PC-9 (cell line): ENCODE results near the gene CDH26.

Experiments
- EZH2 ChIP-seq: fragments of 200-600 bp; sonication (generic); IDR thresholded peaks from 2 replicates; pipeline ENCODE4 v1.8.0; 2017; ENCODE audit warnings: antibody characterized with exemption, low read depth
- TF ChIP-seq, protein P1 (sequence below): fragments of 200-600 bp; sonication (generic); conservative IDR thresholded peaks from 2 replicates; pipeline ENCODE4 v1.6.1; 2017; ENCODE audit warnings: mixed run types, antibody characterized with exemption, mild to moderate bottlenecking, moderate library complexity

DNA sequence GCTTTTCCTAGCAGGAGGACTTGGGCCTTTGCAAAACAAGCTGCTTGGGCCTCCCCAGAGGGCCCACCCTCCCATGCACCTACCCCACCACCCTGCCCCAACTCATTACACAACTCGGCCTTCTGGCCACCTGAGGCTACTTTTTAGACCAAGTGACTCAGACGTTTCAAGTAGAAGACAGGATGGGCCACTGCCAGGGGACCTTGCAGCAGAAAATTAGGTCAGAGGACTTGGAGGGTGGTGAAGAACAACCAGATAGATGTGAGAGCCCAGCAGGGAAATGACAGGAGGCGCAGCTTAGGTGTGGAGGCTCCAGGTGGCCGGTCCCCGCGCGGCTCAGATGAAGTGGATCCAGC is 19.5 kb upstream of the CDH26 start:
- TF ChIP-seq, protein P1, sequence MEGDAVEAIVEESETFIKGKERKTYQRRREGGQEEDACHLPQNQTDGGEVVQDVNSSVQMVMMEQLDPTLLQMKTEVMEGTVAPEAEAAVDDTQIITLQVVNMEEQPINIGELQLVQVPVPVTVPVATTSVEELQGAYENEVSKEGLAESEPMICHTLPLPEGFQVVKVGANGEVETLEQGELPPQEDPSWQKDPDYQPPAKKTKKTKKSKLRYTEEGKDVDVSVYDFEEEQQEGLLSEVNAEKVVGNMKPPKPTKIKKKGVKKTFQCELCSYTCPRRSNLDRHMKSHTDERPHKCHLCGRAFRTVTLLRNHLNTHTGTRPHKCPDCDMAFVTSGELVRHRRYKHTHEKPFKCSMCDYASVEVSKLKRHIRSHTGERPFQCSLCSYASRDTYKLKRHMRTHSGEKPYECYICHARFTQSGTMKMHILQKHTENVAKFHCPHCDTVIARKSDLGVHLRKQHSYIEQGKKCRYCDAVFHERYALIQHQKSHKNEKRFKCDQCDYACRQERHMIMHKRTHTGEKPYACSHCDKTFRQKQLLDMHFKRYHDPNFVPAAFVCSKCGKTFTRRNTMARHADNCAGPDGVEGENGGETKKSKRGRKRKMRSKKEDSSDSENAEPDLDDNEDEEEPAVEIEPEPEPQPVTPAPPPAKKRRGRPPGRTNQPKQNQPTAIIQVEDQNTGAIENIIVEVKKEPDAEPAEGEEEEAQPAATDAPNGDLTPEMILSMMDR = no peak
- no peak for TF ChIP-seq EZH2
